GM18511 (cell line): ENCODE results near the gene TPCN2.

Experiments used
- ATAC-seq: cut with Tn5 transposase; IDR thresholded peaks from one replicate; pipeline ENCODE4 v1.9.1; 2021; ENCODE audit warnings: mild to moderate bottlenecking, moderate library complexity; ENCODE audit not compliant: unreplicated experiment

The TPCN2 gene

DNA sequence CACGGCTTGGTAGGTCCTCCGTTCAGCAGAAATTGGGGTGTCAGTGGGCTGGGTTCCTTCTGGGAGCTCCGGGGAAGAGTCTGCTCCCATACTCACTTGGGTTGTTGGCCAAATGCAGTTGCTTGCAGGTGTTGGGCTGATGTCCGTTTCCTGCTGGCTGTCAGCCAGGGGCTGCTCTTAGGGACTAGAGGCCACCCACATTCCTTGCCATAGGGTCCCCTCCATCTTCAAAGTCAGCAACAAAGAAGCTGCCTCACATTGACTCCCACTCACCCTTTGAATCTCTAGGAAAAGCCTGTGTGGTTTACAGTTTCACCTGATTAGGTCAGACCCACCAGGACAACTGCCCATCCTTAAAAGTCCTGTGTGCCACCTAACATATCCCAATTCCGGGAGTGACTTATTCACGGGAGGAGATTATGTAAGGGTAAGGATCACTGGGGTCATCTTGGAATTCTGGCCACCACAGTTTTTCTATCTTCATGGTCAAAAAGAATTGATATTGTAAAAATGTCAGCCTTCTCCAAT lies 43.0 kb downstream of the TPCN2 start:
- no peak for ATAC-seq

DNA sequence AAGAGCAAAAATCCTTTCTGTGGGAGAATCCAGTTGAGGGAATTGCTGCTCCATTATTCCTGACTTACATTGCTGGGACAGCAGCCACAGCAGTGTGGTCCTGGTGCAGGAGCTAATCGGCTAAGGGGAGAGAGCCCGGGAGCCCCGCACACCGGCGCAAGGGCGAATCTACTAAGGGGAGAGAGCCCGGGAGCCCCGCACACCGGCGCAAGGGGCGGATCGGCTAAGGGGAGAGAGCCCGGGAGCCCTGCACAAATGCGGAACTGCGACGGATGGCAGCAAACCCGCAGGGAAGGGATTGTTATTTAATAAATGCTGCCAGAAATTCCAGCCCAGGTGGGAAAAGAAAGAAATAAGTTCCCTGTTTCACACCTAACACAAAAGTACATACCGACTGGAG lies 43.5 kb downstream of the TPCN2 start:
- no peak for ATAC-seq

DNA sequence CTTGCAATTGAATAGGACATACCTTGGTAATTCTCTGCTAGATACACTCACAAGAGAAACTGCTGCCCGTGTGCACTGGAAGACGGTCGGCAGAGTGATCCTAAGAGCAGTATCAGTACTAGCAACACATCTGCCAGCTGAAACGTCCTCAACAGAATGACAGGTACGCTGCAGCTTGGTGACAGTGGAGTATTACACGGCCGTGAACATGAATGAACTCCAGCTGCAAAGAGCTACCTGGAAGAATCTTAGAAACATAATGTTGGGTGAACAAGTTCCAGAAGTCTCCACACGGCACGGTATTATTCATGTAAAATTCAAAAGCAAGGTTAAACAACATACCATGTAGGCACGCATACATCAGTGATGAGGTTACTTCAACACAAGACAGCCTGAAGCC lies 44.4 kb downstream of the TPCN2 start:
- no peak for ATAC-seq

DNA sequence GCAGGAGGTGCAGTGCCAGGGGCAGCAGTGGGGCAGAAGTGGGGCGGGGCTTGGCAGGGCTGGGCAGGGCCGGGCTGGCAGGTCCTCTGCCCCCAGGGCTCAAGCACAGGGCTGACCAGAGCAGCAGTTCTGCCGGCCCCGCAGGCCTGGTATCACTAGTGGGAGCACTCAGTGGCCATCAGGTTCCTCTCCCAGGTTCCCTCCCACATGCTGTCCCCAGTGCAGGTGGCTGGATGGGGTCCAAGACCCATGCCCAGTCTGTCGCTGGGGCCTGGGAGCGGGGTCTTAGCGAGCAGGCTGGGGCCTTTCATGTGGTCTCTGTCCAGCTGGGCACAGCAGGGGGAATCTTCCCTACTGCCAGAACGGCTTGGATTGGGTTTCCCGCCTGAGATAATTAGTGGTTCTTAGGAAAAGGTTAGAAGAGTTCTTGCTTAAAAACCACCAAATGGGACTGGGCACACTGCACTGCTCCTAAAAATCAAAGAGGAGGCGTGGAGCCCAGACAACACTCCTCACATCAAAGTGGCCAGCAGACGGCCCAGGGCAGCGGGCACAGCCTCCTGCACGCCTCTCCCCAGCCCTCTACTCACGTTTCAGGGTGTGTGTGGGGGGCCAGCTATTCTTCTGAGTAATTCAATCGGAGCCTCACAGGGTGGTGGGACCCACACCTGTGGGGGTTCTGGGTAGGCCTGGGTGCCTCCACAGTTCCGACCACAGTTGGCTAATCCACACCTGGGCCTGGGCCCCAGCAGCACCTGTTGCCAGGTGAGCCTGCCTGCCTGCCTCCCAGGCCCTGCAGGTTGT lies 45.6 kb downstream of the TPCN2 start:
- ATAC-seq: no peak

DNA sequence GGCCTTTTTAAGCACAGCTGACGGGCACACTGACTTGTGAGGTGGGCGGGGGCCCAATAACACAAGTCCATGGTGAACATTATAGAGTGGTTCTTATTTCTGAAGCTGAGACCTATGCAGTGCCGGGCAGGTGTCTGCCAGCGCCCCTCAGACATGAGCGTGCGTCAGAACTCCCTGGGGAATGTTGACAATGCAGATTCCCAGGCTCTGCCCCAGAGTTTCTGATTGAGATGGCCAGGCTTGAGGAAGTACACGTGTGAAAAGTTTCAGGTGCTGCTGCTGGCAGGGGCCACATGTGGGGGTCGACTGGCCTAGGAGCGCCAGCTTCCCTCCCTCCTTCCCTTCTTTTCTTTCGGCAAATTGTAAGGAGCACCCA lies 46.2 kb downstream of the TPCN2 start:
- no peak for ATAC-seq

DNA sequence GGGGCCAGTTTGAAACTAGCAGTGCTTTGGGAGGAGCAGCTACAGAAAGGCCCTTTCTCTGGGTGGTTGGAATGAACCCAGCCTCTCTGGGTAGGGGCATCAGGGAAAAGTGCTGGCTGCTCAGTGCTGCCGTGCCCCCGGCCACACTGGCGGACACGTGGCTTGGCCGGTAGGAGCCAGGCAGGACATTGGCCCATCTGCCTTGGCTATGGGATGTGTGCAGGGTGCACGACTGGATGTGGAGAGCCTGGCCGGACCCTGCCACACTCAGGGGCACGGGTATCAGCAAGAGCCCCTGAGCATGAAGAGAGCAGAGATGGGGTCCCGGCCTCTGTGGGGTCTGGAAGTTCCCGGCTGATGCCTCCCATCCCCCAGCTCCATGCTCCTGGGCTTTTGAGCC lies 46.6 kb downstream of the TPCN2 start:
- ATAC-seq: no peak

DNA sequence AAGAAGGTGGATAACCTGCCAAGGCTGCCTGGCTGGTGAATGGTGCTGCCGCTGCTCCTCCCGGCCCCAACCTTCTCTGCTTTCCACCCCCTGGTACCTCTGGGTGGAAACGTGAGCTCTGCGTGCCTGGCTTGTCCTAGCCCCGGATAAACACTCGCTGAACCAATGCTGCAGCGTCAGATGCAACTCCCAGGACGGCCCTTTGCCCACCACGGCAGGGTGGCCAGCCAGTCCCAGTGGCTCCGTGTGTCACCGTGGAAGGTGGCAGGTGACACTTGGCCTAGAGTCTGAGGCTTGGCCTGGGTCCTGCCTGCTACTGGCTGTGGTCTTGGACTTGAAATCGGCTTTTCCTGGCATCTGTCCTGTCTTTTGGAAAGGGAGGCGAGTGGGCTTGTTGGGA lies 47.7 kb downstream of the TPCN2 start:
- ATAC-seq: no peak

DNA sequence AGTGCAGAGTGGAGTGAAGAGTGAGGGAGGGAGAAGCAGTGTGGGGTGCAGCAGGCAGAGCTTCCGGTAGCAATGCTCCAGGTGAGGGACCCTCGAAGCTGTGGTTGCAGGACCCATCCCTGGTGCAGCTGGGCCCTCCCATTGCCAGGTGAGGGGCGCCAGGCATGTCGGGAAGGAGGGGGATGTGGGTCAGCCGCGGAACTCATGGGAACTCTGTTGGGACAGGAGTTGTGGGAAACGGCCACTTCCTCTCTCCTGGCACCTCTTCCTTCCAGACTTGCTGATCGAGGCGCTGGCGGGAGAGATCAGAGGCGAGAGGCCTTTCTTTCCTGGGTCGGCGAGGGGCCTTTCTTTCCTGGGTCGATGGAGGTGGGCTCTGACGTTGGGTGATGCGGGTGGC lies 48.5 kb downstream of the TPCN2 start:
- no peak for ATAC-seq

DNA sequence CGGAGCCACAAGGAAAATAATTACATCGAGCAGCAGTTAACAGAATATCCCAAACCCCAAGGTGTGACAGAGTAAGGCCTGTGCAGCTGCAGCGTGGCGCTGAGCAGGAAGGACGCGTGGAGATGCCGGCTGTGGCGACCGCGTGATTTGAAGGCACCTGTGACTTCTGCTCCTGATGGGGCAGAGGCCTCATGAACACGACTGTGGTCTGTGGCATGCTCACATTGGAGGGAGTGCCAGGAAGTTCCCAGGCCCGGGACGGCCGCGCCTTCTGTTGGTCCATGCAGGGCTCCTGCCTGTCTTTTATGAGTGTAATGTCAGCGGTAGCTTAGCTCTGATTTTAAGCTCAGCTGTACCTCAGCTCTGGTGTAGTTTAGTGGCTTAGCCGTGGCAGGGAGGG lies 50.4 kb downstream of the TPCN2 start:
- no peak for ATAC-seq

DNA sequence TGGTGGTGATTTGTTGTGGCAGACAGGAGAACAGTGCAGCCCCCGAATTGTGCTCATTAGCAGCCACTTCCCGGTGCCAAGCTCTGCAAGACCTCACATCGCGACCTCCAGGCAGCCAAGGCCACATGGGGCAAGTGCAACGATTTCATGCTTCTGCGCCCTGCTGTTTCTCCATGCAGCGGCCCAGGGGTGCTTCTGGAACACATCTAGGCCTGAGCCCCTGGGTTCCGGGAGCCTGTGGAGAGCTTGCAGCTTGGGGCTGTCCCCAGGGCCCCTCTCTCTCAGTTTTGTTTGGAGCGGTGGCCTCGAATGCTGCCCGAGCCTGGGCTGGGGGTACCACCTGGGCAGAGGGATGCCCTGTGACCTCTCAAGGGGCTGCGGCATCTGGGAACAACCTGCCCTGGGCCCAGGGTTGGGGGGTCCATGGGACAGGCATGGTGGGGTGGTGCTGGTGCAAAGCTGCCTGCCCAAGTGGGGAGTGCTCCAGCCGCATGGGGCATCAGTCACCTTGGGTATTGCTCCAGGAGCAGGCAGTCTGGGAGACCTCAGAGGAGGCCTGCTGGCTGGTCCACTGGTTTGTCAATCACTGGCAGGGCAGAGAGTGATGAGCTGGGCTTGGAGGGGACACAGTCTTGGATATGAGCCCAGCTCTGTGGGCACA lies 51.9 kb downstream of the TPCN2 start:
- no peak for ATAC-seq

DNA sequence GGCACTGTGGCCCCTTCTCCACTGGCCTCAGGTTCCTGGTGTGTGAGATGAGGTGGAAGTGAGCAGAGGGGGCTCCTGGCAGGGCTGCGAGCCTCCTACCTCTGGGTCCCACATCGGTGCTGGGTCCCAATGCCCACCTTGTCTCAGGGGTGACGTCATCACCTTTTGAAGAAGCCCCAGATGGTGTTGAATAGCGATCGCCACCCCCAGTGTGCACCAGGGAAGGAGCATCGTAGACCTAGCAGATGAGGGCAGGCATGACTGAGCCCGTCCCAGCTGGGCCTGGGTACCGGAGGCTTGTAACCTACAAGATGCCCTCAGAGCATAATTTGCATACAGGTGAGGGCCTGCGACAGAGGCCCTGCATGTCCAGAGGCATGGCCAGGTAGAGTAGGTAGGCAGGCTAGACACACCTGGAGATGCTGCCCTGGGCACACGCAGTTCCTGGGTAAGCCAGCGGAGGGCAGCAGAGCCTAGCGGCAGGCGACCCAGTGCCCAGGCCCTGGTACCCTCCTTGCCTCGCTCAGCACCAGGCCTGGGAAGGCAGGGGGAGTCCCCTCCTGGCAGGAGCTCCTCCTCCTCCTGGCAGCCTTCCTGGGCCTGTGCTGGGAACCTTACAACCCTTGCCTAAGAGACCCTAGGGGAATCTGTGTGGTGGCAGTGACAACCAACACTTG lies 52.5 kb downstream of the TPCN2 start:
- peak; percentile 56 for ATAC-seq

DNA sequence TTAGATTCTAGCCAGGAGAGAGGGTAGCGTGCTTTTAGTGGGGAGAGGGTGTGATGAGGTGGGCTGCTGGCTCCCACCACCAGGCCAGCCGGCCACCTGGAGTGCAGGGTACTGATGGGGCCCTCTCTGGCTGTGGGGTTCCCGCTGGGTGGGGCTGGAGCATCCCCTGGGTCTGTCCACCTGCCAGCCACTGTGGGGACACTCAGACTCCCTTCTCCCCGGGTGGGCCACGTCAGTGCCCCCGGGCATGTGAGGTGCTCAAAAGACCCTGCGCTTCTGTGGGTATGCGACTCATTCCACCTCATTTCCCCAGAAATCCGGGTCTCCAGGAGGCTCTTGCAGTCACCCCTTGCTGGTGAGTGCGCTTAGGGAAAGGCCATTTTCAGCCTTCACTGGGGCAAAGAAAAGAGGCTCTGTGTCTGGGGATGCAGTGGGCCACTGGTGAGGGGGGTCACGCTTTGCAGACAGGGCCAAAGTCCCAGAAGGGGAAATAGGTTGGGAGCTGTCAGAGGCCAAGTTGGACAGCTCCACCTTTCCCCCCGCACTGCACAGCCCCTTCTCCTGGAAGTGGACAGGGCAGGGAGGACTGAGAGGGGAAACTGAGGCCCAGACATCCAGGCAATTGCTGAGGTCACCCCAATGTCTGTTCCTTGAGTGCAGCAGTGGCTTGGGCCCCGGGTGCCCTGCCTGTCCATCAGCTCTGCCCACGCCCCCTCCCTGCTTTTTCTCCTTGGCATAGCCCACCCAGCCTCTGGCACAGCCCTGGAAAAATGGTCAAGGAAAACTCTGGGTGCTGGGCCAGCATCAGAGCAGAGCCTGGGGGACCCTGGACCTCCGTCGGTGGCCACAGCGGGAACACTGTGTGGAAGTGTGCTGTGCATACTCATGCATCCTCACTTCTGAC lies 53.3 kb downstream of the TPCN2 start:
- no peak for ATAC-seq

DNA sequence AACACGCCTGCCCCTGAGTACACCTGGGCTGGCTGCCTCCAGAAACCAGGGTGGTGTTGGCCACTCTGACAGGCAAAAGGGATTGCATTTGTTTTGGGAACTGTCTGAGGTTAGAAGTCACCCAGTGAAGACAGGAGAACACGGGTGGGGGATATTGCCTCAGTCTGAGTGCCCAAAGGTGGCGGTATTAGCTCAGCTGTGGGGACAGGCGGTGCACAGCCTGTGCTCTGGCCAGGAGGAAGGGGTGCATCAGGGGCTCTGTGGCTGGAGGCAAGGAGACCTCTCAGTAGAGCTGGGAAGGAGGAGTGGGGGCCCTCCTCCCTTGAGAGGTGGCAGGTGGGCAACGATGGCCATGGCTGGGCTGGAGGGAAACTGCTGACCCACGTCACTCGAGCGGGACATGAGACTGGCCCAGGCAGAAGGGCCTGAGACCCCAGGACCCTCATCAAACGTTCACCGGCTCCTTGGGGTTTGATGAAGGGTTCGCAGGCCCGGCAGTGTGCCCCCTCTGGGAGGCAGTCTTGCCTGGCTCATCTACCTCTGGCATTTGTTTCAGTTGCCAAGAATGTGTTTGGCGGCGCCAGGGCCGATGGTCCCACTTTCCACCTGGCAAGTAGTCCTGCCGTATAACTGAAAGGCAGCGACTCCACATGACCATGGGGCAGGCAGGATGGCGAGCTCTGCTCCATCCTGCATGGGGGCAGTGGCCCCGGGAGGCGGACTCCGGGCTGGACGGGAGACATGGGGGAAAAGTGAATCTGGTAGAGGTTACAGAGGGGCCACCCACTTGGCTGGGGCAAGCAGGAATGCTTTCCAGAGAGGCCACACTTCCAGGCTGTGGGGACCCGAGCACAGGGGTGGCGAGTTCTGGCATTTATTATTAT lies 54.2 kb downstream of the TPCN2 start:
- ATAC-seq: no peak

DNA sequence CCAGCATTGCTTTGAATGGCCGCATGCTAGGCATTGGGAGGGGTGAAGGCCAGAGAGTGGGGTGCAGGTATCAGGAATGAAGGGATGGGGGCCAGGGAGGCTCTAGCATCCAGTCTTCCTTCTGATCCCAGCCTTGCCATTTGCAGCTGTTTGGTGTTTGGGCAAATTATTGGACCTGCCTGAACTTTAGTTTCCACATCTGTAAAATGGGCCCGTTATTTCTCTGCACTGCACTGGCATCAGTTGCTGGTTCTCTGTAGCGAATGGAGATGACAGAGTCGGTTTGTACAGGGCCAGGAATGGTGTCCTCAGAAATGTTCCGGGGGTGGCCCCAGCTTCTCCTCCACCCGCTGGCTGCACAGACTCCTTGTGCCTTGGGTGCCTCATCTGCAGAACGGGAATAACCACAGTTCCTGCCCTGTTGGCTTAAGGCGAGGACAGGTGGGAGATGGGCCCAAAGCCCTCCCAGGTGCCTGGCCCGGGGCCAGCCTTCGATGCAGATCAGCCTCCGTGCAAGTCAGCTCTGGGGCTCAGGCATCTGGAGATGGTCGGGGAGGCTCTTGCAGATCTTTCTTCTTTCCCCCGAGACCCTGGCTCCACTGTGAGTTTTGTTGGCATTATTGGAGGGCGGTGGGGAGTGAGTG lies 55.6 kb downstream of the TPCN2 start:
- no peak for ATAC-seq

DNA sequence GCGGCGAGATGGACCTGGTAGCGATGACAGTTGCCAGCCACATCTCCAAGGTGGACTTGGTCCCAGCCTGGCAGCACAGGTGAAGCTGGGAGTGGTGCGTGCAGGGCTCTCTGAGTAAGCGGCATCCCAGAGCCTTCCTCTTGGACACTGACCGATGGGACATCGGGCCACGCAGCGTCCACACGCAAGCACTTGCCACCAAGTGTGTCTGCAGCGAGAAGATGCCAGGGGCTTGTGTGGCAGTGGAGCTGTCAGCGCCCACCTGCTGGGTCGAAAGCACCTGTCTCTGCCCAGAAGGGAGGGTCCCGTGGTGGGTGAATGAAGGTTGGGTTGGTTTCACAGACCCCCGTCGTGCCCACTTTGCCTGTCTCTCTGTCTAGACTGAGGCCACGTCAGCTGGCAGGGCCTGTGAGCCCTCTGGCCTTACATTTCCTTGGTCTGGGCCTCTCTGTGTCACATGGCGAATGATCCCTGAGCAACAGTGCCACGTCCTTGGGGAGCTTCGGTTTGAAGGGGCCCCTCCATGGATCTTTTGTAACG lies 56.2 kb downstream of the TPCN2 start:
- ATAC-seq: no peak

DNA sequence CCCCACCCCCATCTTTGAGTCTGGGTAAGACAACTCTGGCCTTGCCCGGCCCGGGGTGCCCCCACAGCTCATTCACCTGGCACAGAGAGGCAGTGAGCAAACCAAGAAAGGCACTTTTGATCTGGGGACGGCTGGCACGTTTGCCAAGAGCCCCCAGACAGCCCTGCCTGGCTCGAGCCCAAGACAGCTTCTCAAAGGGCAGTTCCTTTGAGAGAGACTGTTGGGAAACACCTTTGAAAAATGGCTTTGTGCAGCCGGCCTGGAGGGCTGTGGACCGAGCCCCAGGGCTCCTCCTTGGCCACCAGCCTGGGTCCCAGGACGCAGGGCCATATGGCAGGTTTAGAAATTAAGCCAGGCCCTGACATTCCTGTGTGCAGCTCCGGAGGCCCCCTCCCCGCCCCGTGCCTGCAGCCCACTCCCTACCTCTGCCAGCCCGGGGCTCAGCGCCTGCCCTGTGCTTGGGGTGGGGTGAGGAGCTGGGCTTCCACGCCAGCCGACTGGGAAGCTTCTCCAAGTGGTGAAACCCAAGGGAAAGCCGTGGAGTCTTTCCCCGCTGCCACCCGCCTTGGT lies 56.8 kb downstream of the TPCN2 start:
- ATAC-seq: no peak

DNA sequence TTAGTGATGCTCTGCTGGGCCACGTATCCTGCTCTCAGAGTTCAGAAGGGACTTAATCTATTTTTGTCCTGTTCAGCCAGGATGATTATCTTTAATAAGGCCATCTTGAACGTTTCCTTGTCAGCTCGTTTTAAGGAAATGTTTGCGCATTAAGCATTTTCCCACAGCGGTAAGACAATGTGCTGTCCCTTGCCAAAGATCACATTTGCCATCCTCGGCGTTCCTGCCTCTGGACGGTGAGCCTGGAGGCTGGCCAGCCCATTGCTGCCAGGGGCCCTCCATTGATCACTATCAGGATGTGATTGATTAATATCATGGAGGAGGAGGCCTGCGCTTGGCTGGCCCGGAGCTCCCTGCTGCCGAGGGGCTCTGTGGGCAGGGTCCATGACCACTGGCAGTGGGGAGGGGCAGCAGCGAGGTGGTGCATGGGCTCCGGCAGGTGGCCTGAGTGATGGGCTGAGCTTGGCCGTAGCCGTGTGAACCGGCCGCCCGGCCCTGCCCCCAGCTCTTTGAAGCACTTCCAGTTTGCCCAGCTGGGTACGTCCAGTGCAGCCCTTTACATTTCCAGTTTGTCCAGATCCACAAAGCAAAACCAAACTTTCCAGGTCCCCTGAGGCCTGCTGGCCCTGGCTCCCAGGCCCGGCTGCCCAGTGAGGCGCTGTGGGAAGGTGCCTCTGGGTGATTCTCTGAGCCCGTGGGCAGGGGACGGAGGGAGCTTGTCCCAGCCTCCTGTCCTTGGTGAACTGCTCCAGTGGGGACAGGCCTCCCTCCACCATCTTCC lies 57.5 kb downstream of the TPCN2 start:
- ATAC-seq: no peak

DNA sequence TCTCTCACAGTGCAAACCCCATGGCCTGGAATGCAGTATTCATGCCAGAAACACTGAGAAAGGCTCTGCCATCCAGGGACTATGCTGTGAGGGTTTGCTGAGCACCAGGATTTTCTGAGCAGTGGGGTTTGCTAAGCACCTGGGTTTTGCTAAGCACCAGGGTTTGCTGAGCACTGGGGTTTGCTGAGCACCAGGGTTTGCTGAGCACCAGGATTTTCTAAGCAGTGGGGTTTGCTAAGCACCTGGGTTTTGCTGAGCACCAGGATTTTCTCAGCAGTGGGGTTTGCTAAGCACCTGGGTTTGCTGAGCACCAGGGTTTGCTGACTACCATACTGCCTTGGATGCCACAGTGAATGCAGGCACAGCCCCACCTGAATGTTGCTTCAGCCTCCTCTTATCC lies 58.7 kb downstream of the TPCN2 start:
- ATAC-seq: no peak
